T47D (cell line): ENCODE results near the gene SLC25A17.
A peak's percentile ranks its signal among the peaks of the same experiment; 100 is the strongest.
"Not testable (repeated sequence)": the region's sequence is repeated elsewhere in the genome, so short reads cannot be mapped to it uniquely, and the experiment has no call there.

Experiments used
- DNase-seq, 2 experiments: peaks; one replicate each; pipeline versions ENCODE4 v3.0.0 to v3.0.0-alpha.2; 2011 to 2012; ENCODE audit warnings: low read depth in 1 of 2, low spot score in 1 of 2
- JUND ChIP-seq: IDR thresholded peaks from 2 replicates; pipeline ENCODE4 v1.6.1; 2012; ENCODE audit warnings: low read depth
- in situ Hi-C: cut with HindIII; loops from 2 replicates; pipeline ENCODE4 v1.10.0; 2016; ENCODE audit warnings: low sequenced_read_pairs, low pct_unique_long_range_greater_than_20kb

Gene SLC25A17

GRCh38 chr22:40759294-40759840 is 59.8 kb downstream of the SLC25A17 start:
- DNase-seq, result no peak
- TF ChIP-seq JUND, result no peak
- in situ Hi-C loops, result no loop called here

- DNase-seq, in situ Hi-C loops: not testable (repeated sequence)
Observed at GRCh38 chr22:40758851-40759250, 60.3 kb downstream of the SLC25A17 start.

- no peak for TF ChIP-seq JUND
- in situ Hi-C loops, result no loop called here
- DNase-seq, result peak in 1 of 2 experiments; percentile 57
Observed at GRCh38 chr22:40758390-40758789, 60.8 kb downstream of the SLC25A17 start.

GRCh38 chr22:40757071-40757470 is 62.1 kb downstream of the SLC25A17 start:
- no peak for TF ChIP-seq JUND

GRCh38 chr22:40753114-40753513 is 66.0 kb downstream of the SLC25A17 start:
- DNase-seq, result no peak
- in situ Hi-C loops, result no loop called here
- no peak for TF ChIP-seq JUND

More at GRCh38 chr22:40757071-40757470, 62.1 kb downstream of the SLC25A17 start:
- in situ Hi-C loops, result no loop called here
- peak in 1 of 2 experiments; percentile 55 for DNase-seq

- DNase-seq, result no peak
- in situ Hi-C loops, result no loop called here
- no peak for TF ChIP-seq JUND
Observed at GRCh38 chr22:40751250-40751649, 67.9 kb downstream of the SLC25A17 start.

- DNase-seq, result no peak
- no peak for TF ChIP-seq JUND
- in situ Hi-C loops, result no loop called here
Observed at GRCh38 chr22:40749829-40750228, 69.3 kb downstream of the SLC25A17 start.

GRCh38 chr22:40748388-40749355 is 70.5 kb downstream of the SLC25A17 start:
- TF ChIP-seq JUND, result no peak
- DNase-seq, result no peak
- in situ Hi-C loops, result no loop called here

- no peak for DNase-seq
- in situ Hi-C loops, result no loop called here
- no peak for TF ChIP-seq JUND
Observed at GRCh38 chr22:40747361-40747760, 71.8 kb downstream of the SLC25A17 start.

GRCh38 chr22:40746428-40747220 is 72.5 kb downstream of the SLC25A17 start:
- TF ChIP-seq JUND, result no peak
- no peak for DNase-seq
- in situ Hi-C loops, result no loop called here

GRCh38 chr22:40743768-40744167 is 75.4 kb downstream of the SLC25A17 start:
- no peak for TF ChIP-seq JUND
- in situ Hi-C loops, result no loop called here
- no peak for DNase-seq

GRCh38 chr22:40741116-40741515 is 78.0 kb downstream of the SLC25A17 start:
- in situ Hi-C loops, result no loop called here
- no peak for DNase-seq
- TF ChIP-seq JUND, result no peak
